GM19240 (cell line): ENCODE data around the gene VAV2.

Experiments
- DNase-seq: peaks from one replicate; pipeline ENCODE4 v3.0.0; 2011; ENCODE audit warnings: low spot score; ENCODE audit not compliant: insufficient read length

The VAV2 gene

DNA sequence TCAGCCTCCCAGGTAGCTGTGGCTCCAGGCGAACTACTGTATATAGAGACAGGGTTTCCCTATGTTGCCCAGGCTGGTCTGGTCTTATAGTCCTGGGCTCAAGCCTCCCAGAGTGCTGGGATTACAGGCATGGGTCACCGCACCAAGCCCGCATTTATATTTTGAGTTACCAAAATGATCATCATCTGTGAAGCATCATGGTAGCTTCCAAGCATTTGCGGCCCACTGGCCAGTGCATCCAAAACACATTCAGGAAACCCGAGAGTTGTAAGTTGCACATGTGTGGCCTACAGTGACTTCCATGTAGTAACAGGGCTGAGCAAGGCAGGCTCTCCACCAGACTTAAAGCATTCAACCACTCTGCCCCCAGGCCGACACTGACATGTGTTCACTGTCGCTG lies 35.4 kb upstream of the VAV2 start:
- DNase-seq, result no peak

DNA sequence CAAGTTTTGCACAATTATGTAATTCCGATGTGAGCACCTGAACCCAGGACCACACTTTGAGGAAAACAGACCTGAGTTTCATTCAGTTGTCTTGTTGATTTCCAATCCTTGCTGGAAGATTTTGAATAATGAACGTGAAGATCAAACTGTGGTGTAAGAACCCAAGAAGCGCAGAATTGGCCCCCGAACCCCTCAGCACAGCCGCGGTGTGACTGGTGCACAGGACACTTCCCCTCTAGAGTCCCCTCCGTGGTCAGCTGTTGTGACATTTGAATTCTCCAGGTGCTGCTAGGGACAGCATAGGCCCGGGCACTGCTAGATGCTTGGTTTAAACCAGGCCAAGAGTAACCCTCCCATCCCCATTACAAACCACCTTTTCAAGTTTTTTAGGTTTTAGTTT lies 34.9 kb upstream of the VAV2 start:
- no peak for DNase-seq

DNA sequence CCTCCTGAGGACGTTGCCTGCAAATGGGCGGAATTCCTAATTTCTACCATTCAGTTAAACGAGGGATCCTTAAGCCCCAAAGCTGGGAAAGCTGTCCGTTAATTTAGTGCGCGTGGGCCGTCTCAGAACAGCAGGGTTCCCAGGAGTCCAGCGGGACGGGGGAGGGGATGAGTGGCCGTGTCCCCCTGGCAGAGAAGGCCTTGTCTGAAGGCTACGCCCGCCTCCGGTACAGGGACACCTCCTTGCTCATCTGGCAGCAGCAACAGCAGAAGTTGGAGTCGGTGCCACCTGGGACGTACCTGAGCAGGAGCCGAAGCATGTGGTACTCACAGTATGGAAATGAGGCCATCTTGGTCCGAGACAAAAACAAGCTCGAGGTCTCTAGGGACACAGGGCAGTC lies 34.5 kb upstream of the VAV2 start:
- no peak for DNase-seq

DNA sequence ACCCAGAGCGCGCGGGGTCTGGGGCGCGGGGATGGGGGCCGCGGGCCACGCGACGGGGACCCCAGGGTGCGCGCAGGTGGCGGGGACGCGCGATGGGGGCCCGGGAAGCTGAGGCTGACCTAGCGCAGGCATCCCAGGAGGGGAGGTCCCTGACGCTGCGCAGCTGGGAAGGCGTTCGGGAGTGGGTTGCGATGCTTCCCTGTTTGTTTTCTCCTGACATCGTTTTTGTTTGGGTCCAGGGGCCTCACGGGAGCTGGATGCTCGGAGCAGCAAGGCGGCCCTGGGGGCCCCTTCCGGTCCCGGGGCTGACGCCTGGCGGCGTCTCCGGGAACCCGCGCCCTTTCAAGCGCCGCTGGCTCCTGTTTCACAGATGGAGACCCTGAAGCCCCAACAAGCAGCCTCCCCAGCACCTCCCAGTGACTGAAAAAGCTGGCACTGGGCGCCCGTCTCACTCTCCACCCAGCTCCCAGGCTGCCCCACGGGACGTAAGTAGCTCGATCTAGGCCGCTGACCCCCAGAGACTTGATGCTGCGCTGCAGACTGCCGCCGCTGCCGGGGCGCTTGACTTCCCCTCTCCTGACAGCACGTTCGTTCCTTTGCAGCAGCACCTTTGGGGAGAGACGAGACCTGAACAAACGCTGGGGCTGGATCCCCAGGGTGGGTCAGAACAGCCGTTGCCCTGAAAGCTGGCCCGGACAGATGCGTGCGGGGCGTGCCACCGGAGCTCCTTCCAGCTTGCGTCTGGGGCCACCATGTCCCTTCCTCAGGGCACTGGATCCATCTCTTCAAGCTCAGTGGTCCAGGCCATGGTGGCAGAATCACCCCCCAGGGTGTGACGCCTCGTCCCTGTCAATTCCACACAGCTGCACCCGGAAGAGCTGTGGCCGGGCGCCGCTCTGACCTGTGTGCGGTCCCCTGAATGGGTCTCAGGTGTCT lies 33.8 kb upstream of the VAV2 start:
- DNase-seq, result peak; percentile 58

DNA sequence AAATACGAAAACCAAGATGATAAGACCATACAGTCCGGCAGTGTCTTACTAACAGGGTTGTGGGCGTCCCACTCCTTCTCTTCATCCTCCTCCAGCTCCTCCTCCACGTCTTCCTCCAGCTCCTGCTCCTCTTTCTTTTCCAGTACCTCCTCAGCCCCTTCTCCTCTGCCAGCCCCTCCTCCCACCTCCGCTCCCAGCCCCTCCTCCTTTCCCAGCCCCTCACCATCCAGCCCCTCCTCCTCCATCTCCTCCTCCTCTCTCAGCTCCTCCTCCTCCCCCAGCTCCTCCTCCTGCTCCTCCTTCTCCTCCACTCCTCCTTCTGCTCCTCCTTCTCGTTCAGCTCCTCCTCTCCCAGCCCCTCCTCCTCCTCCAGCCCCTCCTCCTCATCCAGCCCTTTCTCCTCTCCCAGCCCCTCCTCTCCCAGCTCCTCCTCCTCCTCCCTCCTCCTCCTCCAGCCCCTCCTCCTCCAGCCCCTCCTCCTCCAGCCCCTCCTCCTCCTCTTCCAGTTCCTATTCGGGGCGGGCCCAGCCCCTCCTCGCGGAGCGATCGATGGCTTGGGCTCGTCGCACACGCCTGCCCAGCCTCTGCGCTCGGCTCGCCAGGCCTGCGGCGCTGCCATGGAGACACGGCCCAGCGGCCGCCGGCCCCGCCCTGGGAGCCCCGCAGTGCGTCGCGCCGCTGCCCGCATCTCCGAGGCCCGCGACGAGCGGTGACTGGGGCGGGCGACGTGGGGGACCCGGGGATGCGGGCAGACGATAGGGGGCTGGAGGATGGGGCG lies 32.9 kb upstream of the VAV2 start, which contains the start of gene BRD3OS:
TSS of gene BRD3OS (plus strand) at position 654 of the 778 bp plus-strand sequence. CDS start 1,267 bp downstream, outside the sequence.
- peak; percentile 91 for DNase-seq

DNA sequence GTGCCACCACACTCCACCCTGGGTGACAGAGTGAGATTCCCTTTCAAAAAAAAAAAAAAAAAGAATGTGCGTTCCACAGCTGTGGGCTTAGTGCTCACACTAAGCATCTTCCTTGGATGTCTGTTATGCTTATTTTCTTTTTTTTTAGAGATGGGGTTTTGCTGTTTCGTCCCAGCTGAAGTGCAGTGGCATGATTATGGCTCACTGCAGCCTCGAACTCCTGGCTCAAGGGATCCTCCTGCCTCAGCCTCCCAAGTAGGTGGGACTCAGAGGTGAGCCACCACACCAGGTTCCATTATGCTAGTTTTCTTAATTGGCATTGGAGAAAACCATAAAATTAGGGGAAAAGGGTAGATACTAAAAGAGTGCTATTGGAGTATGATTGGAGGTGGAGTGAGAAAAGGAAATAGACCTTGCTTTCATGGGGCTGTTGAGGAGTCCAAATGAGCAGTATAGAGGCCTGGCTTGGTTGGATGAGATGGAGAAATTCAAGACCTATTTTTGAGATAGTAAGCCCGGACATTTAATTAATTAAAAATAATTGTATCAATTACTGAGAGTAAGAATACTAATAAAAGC lies 32.2 kb upstream of the VAV2 start:
- DNase-seq, result no peak

DNA sequence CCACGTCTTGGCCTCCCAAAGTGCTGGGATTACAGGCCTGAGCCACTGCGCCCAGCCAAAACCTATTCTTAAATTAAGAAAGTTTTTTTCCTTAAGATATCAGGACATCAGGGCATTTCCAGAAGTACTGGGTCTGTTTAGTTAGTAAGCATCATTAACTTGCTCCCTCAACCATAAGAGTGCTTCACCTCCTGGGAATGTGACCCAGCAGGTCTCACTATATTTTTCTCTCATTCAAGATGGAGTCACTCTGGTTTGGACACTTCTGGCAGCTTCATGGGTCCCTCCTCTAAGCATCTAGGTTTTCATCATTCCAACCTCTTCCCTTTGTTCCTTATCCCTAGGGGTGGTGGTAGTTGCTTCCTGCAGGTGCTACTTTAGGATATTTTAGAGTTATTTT lies 22.8 kb upstream of the VAV2 start:
- DNase-seq, result no peak

DNA sequence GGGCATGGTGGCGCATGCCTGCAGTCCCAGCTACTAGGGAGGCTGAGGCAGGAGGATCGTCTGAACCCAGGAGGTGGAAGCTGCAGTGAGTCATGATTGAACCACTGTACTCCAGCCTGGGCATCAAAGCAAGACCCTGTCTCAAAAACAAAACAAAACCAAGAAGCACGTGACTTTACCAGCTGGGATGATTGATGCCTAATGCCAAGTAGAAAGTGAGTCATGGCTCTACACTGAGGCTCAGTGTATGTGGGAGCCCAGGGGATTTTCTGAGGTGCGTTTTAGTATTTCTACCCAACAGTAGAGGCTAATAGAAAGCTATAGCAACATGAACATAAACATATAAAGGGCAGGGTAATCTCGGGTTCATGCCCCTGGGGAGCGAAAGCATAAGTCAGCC lies 19.3 kb upstream of the VAV2 start:
- DNase-seq, result no peak

DNA sequence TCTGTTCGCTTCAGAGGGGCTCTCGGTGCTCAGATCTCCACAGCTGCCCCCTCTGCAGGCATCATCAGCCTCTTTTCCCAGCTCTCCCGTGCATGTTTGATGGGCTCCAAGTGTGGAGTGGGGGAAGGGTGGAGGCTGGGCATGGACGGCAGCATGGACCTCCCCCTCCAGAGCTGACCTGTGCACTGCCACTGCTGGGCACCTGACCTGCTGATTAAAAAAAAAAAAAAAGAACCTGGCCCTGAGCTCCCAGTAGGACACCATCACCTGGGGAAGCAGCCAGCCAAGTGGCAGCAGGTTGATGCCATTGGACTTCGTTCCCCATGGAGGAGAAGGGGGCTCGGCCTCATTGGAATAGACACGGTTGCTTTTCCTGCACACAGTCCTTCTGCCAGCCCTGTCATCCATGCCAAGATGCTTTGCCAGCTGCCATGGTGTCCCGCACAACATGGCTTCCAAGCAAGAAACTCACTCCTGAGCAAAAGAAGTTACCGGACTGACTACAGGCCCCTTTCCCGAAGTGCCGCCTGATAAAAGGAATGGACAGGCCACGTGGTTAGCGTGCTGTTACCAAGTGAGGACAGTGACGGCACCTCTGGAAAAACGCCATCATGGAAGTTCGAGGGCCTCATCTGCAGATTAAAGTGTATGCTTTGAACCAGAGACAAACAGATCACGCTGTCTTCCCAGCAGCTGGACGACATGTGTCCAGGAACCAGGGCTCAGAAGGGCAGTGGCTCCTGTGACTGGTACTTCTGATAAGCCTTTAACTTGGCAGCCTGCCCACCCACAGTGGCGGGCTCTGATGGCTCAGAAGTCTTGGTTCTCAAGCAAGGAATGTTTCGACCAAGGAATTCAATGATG lies 18.4 kb upstream of the VAV2 start:
- no peak for DNase-seq

DNA sequence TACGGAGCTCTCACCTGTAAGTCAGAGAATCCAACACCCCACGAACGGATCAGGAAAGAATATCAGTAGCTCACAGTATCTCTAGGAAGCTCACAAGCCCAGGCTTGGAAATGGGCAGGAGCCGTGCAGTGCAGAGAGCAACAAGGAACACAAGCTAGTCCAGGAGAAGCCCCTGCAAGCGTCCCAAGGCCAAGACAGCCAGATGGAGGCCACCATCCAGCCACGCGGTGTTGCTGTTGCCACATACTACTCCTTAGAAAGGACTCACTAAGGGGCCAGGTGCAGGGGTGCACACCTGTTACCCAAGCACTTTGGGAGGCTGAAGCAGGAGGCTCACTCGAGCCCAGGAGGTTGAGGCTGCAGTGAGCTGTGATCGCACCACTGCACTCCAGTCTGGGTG lies 15.4 kb upstream of the VAV2 start:
- DNase-seq, result no peak

DNA sequence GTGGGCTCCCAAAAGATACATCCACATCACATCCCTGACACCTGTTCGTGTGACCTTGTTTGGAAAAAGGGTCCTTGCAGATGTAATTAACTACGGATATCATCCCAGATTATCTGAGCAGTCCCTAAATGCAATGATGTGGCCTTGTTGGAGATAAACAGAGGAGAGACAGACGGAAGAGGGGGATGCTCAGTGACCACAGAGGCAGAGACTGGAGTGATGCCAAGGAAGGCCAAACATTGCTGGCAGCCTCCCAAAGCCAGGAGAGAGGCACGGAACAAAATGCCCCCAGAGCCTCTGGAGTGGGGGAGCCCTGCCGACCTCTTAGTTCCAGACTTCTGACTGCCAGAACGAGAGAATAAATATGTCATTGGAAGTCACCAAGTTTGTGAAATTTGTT lies 15.0 kb upstream of the VAV2 start:
- DNase-seq, result no peak

DNA sequence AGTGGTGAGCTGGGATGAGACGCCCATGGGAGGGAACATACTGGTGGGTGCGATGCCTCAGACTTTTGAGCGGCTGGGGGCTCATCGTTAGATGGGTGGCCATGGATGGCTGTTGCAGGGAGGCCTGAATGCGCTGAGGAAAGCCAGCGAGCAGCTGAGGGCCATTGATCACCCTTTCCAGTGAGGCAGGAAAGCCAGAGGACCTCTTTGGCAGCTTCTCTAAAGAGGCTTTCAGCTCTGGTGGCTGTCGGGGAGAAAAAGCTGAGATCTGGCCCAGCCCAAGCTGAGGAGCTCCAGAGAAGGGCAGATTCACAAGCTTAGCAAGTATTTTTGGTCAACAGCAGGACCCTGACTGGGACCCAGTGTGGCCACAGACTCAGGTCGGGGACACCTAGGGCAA lies 13.3 kb upstream of the VAV2 start:
- no peak for DNase-seq

DNA sequence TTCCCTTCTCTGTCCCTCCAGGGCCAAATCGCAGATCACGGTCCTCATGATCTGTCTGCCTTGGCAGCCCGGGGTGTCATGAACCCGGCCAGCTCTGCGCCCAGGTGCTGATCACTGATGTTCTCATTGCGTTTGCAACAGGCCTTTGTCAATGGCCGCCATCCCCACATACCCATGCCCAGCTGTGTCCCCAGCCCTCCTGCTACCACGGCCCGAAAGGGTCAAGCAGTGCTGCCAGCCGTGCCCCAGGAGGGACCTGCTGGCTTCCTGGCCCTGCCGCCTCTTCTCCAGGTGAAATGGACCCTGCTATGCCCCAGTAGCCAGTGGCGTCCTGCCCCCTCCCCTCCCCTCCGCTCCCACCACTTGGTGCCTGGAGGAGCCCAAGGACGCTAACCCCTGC lies 12.8 kb upstream of the VAV2 start:
- no peak for DNase-seq

DNA sequence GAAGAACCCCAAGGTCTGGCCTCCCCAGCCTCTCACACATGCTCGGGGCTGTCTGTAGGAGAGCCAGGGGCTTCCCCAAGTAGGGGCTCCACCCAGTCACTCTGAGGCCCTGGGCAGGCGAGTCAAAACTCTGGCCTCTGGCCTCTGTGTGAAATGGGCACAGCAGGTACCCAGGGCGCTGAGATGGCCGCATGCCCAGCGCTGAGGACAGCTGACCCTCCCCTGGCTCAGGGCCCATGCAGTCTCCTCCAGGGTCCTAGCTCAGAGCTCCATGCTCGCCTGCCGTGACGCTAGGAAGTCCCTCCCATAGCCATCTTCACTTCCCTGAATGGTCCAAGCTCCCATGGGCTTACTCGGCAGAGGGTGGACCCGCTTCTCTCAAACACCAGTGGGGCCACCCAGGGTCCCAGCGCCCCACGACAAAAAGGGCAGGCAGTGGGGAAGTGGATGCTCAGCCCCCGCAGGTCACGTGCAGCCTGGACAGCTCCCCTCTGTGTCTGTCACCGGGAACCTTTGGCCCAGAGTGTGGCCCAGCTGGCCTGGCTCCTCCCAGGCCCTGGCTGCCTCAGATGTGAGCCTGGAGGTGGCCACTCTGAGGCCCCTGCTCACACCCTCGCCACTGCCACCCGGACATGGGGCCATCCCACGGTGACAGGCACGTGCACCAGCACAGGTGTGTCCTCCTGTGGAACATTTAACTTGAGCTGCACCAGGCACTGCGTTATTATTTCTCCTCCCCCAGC lies 12.2 kb upstream of the VAV2 start:
- DNase-seq, result no peak

DNA sequence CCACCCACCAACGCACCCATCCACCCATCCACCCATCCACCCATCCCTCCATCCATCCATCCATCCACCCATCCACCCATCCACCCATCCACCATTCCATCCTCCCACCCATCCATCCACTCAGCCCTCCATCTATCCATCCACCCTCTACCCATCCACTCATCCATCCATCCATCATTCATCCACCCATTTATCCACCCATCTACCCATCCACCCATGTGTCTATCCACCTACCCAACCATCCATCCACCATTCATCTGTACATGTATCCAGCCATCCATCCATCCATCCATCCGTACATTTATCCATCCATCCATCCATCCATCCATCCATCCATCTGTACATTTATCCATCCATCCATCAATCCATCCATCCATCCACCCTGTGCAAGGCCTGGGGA lies 11.1 kb upstream of the VAV2 start:
- DNase-seq, result no peak

DNA sequence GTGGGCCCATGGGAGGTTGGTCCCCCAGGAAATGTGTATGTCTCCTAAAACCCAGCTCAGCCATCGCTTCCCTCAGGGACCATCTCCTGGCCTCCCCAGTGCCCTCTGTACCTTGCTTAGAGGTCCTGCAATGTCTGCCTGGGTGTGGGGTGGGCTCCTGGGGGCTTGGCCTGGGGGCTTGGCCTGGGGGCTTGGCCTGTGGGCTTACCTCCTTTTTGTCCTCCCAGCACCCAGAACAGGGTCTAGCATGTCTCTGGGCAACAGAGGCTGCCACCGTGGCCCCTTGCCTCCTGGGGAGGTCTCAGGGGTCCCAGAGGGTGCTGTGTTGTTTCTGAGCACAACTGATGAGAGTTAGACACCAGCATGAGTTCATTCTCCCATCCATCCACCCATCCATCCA lies 10.7 kb upstream of the VAV2 start:
- DNase-seq, result no peak

DNA sequence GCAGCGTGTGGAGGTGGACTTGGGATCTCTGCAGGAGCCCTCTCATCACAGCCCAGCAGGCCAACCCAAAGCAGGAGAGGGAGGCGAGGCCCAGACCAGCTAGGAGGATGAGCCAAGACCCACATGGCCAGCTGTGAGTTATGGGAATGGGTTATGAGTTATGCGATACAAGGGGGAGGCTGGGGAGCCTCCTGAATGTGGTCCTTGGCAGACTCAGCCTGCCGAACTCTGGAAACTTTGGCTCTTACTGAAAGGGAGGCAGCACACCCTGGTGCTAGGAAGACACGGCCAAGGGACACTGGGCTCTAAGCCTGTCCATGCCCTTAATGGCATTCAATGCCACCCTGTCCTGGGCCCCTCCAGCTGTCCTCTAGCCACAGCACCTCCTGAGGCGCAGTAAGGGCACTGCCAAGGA lies 7.7 kb upstream of the VAV2 start:
- no peak for DNase-seq

DNA sequence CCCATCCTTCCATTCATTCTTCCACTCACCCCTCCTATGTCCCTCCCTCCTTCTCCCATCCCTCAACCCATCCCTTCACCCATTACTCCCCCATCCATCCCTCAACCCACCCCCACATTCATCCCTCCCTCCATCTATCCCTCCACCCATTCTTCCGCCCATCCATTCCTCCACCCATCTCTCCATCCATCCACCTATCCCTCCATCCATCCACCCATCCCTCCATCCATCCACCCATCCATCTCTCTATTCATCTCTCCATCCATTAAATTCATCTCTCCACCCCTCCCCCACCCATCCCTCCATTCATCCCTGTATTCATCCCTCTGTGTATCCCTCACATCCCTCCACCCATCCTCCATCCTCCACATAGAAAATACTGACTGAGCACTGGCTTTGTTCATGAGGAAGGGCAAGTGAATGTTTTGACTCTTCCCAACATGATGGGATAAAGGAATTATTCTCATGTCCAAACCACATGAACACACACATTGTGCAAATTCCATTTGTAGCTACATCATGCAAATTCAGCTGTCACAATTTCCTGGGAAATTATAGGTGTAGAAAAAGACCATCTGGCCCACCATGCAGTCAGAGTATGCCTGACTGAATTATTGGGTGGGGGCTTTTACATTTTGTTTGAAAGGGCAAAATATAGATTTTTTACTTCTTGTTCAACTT lies 6.9 kb upstream of the VAV2 start:
- DNase-seq, result no peak

DNA sequence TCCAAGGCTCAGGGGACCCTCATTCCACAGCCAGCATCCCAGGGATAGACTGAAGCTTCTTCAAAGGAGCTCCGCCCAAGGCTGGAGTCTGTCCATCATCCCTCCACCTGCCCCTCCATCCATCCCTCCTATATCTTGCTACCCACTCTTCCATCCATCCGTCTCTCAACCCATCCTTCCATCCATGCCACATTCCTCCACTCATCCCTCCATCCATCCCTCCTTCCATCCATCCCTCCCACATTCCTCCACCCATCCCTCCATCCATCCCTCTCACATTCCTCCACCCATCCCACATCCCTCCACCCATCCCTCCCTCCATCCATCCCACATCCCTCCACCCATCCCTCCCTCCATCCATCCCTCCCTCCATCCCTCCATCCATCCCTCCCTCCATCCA lies 5.5 kb upstream of the VAV2 start:
- no peak for DNase-seq
